Stomach (tissue), 9 donors: Measurements from ENCODE around the gene KLK5. TPM values are rescaled to one million over a fixed set of nuclear protein-coding genes. Genes with fewer than 3 reads are reported as not detected.
"Not testable (repeated sequence)": the region's sequence is repeated elsewhere in the genome, so short reads cannot be mapped to it uniquely, and the experiment has no call there.

Experiments used
- DNase-seq, 2 donors: peaks; one replicate each; pipeline versions ENCODE4 v3.0.0 to v3.0.0-alpha.2; 2013 to 2019
- H3K27ac ChIP-seq, 5 donors: fragments of 200-600 bp in 4 of 5; sonication (generic) in 4 of 5; one replicate each; pipeline ENCODE4 v1.5.1; 2013 to 2019; ENCODE audit warnings: mild to moderate bottlenecking in 1 of 5, moderate library complexity in 1 of 5
- H3K27me3 ChIP-seq, 3 donors: fragments of 200-600 bp; sonication (generic); one replicate each; pipeline ENCODE4 v1.5.1; 2017 to 2019; ENCODE audit warnings: mixed run types in 1 of 3
- H3K36me3 ChIP-seq, 4 donors: fragments of 200-600 bp; sonication (generic); 1 replicate in 3 of 4; 2 replicates in 1 of 4; pipeline ENCODE4 v1.5.1; 2016 to 2019
- H3K4me1 ChIP-seq, 4 donors: fragments of 200-600 bp; sonication (generic); one replicate each; pipeline ENCODE4 v1.5.1; 2016 to 2019
- H3K4me3 ChIP-seq, 4 donors: fragments of 200-600 bp; sonication (generic) in 3 of 4; one replicate each; pipeline ENCODE4 v1.5.1; 2016 to 2019; ENCODE audit warnings: mild to moderate bottlenecking in 1 of 4
- H3K9me3 ChIP-seq, 4 donors: fragments of 200-600 bp; sonication (generic); one replicate each; pipeline ENCODE4 v1.5.1; 2016 to 2019
- EP300 ChIP-seq: sonication (generic); formaldehyde crosslinking; IDR thresholded peaks from one replicate; pipeline ENCODE4 v1.6.1; 2017; ENCODE audit warnings: antibody characterized with exemption
- POLR2A ChIP-seq, 4 donors: fragments of 450-650 bp; IDR thresholded peaks; one replicate each; pipeline ENCODE4 v1.6.1; 2016; ENCODE audit warnings: antibody characterized with exemption in 4 of 4, control low read depth in 2 of 4, mild to moderate bottlenecking in 1 of 4, moderate library complexity in 1 of 4
- POLR2AphosphoS5 ChIP-seq, 3 donors: sonication (generic); formaldehyde crosslinking; IDR thresholded peaks; one replicate each; pipeline ENCODE4 v1.6.1; 2016; ENCODE audit warnings: antibody characterized with exemption in 3 of 3
- WGBS, 5 donors: extraction: QIAGEN DNeasy Blood & Tissue Kit in 3 of 5; methylation state at CpG; one replicate each; pipeline versions ENCODE4 v1.1.5 to v1.1.7; 2013 to 2018; 5-methylcytosine and 5-hydroxymethylcytosine counted together
- intact Hi-C: fragments of 100-400 bp; cut with DNase I; formaldehyde crosslinking; loops from one replicate; pipeline ENCODE4 v1.15.1; 2023; ENCODE audit warnings: low total_unique reads
- polyA plus RNA-seq, 3 donors: library from polyadenylated mRNA; stranded (reverse); fragments of 200-250 nt; gene quantifications; one replicate each; pipeline ENCODE4 v1.2.3, GENCODE V29; 2013
- total RNA-seq, 5 donors: library from RNA; depleted of rRNA; stranded (reverse); fragments of >200 nt; gene quantifications; one replicate each; pipeline versions ENCODE4 v1.1.0 to v1.2.3, GENCODE V29; 2014 to 2016
- TF ChIP-seq, protein P1 (sequence below), 7 experiments: fragments of 450-650 bp in 4 of 7; fragments of 200-600 bp in 3 of 7; sonication (generic) in 3 of 7; IDR thresholded peaks; one replicate each; pipeline ENCODE4 v1.5.1; 2016 to 2019; ENCODE audit warnings: antibody characterized with exemption in 7 of 7, control low read depth in 2 of 7, mild to moderate bottlenecking in 1 of 7
- donor health status: healthy with polysubstance abuse.
- donor health status: Bipolar disorder and iron deficiency.
- donor health status: healthy.

The KLK5 gene
- total and polyA plus RNA-seq, 8 donors, result 10.4 TPM; not detected in 7

DNA sequence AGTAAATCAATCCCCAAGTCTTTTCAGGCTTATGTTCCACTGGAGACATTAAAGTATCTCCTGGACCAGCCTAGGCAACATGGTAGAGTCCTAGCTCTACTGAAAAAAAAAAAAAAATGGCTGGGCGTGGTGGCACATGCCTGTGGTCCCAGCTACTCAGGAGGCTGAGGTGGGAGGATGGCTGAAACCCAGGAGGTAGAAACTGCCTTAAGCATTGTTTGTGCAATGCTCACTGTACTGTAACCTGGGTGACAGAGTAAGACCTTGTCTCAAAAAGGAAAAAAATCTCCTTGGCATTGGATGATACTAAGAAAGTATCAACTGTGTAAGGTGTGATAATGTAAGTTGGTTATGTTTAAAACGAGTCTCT lies 39.8 kb upstream of the KLK5 start:
- DNase-seq, result no peak
- Histone ChIP-seq H3K36me3 (no peaks in the 10 kb centered on the region), H3K9me3 (no peaks in the 10 kb centered on the region), H3K27me3 (peaks cover 0 to 33% (median 4%) of the 10 kb centered on the region in 3 donors), H3K27ac (no peak overlapping the region), H3K4me3 (no peak overlapping the region), H3K4me1 (no peaks in the 10 kb centered on the region)
- intact Hi-C loops, result no loop called here
- TF ChIP-seq, protein P1, sequence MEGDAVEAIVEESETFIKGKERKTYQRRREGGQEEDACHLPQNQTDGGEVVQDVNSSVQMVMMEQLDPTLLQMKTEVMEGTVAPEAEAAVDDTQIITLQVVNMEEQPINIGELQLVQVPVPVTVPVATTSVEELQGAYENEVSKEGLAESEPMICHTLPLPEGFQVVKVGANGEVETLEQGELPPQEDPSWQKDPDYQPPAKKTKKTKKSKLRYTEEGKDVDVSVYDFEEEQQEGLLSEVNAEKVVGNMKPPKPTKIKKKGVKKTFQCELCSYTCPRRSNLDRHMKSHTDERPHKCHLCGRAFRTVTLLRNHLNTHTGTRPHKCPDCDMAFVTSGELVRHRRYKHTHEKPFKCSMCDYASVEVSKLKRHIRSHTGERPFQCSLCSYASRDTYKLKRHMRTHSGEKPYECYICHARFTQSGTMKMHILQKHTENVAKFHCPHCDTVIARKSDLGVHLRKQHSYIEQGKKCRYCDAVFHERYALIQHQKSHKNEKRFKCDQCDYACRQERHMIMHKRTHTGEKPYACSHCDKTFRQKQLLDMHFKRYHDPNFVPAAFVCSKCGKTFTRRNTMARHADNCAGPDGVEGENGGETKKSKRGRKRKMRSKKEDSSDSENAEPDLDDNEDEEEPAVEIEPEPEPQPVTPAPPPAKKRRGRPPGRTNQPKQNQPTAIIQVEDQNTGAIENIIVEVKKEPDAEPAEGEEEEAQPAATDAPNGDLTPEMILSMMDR (IDR thresholded peaks at IDR 0.05), result no peak
- TF ChIP-seq EP300 (no peak), POLR2A (IDR thresholded peaks at IDR 0.05) (no peak), POLR2AphosphoS5 (IDR thresholded peaks at IDR 0.05) (no peak)
- 47 to 70% (median 55%) methylated on average over 2 of the region's 2 CpGs for WGBS, 5 donors

DNA sequence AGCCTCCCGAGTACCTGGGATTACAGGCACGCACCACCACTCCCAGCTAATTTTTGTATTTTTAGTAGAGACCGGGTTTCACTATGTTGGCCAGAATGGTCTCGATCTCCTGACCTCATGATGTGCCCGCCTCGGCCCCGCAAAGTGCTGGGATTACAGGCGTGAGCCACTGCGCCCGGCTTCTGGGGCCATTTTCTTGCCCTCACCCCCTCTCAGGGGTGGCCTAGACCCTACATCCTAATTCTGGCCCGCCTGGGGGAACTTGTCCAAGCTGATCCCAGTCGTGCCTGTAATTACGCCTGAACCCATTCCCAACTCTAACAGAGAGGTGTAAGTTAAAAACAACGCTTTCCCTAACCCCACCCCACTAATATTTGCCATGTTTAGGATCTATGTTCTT lies 31.6 kb upstream of the KLK5 start:
- peaks cover 0 to 85% (median 19%) of the 10 kb centered on the region in 3 donors for H3K27me3 ChIP-seq
- H3K27ac ChIP-seq, H3K36me3 ChIP-seq, H3K4me3 ChIP-seq, H3K9me3 ChIP-seq, DNase-seq, H3K4me1 ChIP-seq, intact Hi-C loops: not testable (repeated sequence)
- WGBS, 5 donors, result 77 to 85% (median 83%) methylated on average over 9 to 14 of the region's 14 CpGs

DNA sequence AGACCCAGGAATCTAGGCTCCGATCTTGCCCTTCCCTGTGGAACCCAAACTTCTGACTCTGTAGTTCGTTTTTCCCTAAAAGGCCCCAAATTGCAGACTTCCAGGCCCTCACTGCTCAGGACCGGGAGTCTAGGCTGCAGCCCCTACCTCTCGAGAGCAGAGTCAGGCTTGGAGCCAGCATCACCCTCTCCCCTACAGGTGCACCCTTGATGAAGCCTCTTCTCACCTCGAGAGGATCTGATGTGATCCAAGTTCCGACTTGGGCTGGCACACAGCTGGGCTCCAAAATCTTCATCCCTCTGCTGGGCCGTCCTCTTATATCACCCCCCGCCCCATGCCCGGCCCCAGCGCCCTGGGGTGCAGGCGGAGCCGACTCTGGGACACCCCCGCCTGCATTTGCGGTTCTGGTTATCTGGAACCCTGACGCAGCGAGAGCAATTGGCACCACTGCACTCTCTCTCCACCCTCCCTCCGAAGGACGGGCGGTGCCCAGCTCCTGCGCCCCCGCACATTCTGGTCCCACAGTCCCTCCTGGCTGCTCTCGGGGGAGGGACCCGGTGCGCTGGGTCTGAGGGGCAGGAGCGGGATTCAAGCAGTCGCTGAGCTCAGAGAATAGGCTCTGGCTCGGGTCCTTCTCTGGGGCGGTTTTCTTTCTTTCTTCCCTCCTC lies 30.9 kb upstream of the KLK5 start, which contains the start of gene KLK7:
Gene KLK7 (minus strand): TSS at position 293 of the 668 bp plus-strand sequence. CDS start 1,518 bp downstream, outside the sequence.
- no peak within 1 kb of the TSS for H3K4me3 ChIP-seq
- H3K4me1 ChIP-seq, result no peaks in the 10 kb centered on the region
- WGBS, 5 donors, result 10 to 23% (median 15%) methylated on average over 20 to 28 of the region's 28 CpGs
- no peaks in the 10 kb centered on the region for H3K9me3 ChIP-seq
- intact Hi-C loops, result no loop called here
- DNase-seq, result no peak
- no peaks in the 10 kb centered on the region for H3K36me3 ChIP-seq
- peaks cover 0 to 86% (median 21%) of the 10 kb centered on the region in 3 donors for H3K27me3 ChIP-seq
- no peak within 1 kb of the TSS for H3K27ac ChIP-seq
- no peak for TF ChIP-seq POLR2A (IDR thresholded peaks at IDR 0.05)
- TF ChIP-seq POLR2AphosphoS5 (IDR thresholded peaks at IDR 0.05), result no peak
- TF ChIP-seq EP300, result no peak
- TF ChIP-seq, protein P1 (IDR thresholded peaks at IDR 0.05), result no peak

DNA sequence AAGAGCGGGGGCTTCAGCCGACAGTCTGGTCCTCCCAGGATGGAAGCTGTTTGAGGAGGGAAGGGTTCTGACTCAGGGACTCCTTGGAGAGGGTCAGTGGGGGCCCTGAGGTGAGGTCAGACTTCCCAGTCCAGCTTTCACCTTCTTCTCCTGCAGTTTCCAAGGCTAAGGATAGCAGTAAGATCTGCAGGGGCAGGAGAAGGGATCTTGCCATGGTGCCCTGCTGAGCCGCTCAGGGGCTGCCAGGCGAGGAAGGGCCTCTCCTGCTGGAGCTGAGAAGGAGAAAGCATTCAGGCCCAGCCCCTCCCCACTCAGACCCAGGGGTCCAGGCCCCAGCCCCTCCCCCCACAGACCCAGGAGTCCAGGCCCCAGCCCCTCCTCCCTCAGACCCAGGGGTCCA lies 29.3 kb upstream of the KLK5 start:
- Histone ChIP-seq H3K27me3 (peaks cover 0 to 88% (median 26%) of the 10 kb centered on the region in 3 donors), H3K4me3 (no peak overlapping the region), H3K4me1 (no peaks in the 10 kb centered on the region), H3K9me3 (no peaks in the 10 kb centered on the region), H3K36me3 (no peaks in the 10 kb centered on the region), H3K27ac (no peak overlapping the region)
- DNase-seq, result no peak
- TF ChIP-seq, protein P1 (IDR thresholded peaks at IDR 0.05), result no peak
- TF ChIP-seq POLR2A (IDR thresholded peaks at IDR 0.05) (no peak), POLR2AphosphoS5 (IDR thresholded peaks at IDR 0.05) (no peak), EP300 (no peak)
- 61 to 76% (median 72%) methylated on average over 2 to 4 of the region's 4 CpGs for WGBS, 5 donors
- intact Hi-C loops, result no loop called here

DNA sequence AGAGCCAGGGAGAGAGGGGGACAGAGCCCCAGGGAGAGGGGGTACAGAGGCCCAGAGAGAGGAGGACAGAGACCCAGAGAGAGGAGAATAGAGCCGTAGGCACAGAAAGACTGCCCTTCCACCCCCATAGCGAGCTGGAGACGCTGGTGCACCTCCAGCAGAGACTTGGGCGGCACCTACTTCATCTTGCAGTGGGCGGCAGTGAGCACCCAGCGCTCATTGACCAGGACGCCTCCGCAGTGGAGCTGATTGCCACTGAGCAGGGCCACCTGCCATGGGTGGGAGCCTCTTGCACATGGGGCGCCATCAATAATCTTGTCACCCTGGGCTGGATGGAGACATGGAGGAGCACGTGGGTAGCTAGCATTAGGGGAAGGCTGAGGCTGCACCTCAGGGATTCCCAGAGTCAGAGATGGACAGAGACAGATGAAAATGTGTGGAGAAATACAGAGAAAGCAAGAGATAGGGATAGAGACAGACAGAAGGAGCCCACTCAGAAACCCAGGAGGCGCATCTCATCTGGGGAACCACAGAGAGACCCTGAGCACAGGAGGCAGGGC lies 28.8 kb upstream of the KLK5 start:
- TF ChIP-seq POLR2AphosphoS5 (IDR thresholded peaks at IDR 0.05), result no peak
- no peak for TF ChIP-seq POLR2A (IDR thresholded peaks at IDR 0.05)
- TF ChIP-seq, protein P1 (IDR thresholded peaks at IDR 0.05), result no peak
- no peak for TF ChIP-seq EP300
- H3K4me3 ChIP-seq, result no peak overlapping the region
- peaks cover 0 to 87% (median 26%) of the 10 kb centered on the region in 3 donors for H3K27me3 ChIP-seq
- H3K36me3 ChIP-seq, result no peaks in the 10 kb centered on the region
- intact Hi-C loops, result no loop called here
- no peaks in the 10 kb centered on the region for H3K4me1 ChIP-seq
- no peaks in the 10 kb centered on the region for H3K9me3 ChIP-seq
- DNase-seq, result no peak
- H3K27ac ChIP-seq, result no peak overlapping the region
- 52 to 67% (median 58%) methylated on average over 10 to 11 of the region's 11 CpGs for WGBS, 5 donors
